Nucleus accumbens (tissue), 56 donors: ENCODE measurements around the gene BACE1-AS.
"Not testable (repeated sequence)": the region's sequence is repeated elsewhere in the genome, so short reads cannot be mapped to it uniquely, and the experiment has no call there.

Experiments used
- DNase-seq, 56 donors: peaks; one replicate each; lab custom pipeline; 2025; lab: John Stamatoyannopoulos, UW

BACE1-AS gene

DNA sequence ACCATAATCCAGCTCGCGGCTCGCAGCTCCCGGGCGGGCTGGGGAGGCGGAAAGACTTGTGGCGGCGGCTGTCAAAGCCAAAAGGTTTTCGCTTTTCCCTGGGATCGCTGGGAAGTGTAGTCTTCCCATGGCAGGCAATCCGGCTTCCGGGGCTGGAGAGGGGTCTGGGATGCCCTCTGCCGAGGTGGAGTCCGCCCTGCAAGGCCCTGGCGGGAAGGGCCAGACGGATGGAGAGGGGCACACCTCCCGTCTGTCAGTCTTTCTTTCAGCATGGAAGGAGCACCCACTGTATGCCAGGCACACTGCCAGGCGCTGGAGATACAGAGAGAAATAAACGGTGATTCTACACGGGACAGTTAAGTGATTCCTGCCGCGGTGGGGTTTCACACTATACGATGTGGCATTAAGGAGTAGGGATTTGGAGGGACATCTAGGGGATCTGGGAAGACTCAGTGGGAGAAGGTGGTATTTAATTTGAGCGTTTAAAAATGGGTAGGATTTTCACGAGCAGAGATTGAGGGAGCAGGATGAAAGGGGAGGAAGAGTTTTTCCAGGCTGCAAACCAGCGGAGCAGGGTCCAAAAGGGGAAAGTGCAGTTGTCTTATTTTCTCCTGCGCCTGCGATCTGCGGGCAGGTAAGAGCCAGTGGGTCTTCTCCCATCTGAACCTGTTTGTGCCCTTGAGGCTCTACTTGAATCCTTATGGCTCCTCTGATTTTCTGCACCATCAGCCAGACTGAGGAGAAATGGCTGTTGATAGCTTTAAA, 25.2 kb downstream of the BACE1-AS start, which contains the start of gene BACE1:
Gene BACE1, minus strand, starts transcription at position 60 of the 765 bp plus-strand sequence. CDS start 461 bp downstream, outside the sequence.
- peak in 55 of 56 donors; percentile 46 to 94 (median 83) for DNase-seq

GRCh38 chr11:117318738-117319137, 27.6 kb downstream of the BACE1-AS start:
- no peak for DNase-seq

DNA sequence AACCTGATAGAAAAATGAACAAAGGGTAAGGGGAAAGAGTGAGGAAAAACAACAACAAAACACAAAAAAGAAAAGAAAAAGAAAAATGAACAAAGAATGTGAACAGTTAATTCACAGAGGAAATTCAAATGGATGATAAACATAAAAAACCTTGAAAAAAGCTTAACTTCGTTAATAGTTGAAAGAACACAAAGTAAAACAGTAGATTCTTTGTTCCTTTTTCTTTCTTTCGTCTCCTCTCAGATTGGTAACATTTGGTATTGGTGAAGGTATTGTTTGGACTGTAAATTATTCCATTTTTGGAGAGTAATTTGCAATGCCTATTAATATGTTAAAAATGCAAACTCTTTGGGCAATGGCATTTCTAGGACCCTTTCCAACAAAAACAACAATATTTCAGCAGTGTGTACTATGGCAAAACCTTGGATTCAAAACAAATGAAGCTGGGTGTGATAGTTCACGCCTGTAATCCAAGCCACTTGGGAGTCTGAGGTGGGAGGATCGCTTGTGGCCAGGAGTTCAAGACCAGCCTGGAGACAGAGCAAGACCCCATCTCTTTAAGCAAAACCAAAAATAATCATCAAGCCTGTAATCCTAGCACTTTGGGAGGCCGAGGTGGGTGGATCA, 28.2 kb downstream of the BACE1-AS start:
- no peak for DNase-seq

DNA sequence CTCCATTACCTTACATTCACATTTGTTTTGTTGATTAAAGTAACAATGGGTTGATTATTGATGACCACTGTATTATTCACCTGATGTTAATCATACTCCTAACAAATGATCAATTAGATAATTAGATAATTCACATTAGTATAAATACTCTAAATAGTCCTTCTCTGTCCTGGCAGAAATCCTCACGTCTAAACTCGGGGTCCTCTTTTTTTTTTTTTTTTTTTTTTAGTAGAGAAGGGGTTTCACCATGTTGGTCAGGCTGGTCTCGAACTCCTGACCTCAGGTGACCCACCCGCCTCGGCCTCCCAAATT, 36.1 kb downstream of the BACE1-AS start:
- DNase-seq: not testable (repeated sequence)

DNA sequence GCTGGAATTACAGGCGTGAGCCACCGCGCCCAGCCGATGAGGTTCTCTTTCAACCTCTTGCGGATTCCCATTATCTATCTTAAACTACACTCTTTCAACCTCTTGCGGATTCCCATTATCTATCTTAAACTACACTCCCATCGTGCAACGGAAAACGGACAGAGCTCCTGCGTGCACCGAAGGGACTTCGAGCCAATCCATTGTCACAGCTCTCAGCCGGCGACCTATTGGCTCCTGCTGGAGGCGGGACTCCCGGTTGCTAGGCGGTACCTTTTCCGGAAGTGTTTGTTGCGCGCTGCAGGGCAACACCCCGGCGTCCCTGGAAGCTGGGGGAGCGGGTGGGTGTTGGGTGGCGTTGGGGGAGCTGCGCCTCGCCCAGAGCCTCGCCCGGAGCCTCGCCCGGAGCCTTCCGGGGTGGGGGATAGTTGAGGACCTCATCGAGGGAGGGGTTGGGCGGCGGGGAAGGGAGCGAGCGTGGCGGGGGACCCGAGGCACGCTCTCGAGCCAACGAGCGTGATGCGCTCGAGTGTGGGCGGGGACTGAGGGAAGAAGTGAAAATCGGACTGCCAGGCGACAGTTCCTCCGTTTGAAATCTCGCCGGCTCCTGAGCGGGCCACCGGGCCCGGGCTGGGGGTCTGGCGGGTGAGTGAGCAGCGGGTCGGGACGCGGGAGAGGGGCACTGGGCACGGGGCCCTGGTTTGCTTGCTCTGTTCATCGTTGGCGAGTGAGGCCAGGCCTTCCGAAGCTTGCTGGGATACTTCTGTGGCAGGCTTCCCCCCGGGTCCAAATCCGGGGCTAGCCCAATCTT, 36.6 kb downstream of the BACE1-AS start, which contains the start of gene CEP164:
Gene CEP164, plus strand, starts transcription at position 288 of the 808 bp plus-strand sequence. CDS start 10,733 bp downstream, outside the sequence.
- peak; percentile 75 to 98 (median 93) for DNase-seq

DNA sequence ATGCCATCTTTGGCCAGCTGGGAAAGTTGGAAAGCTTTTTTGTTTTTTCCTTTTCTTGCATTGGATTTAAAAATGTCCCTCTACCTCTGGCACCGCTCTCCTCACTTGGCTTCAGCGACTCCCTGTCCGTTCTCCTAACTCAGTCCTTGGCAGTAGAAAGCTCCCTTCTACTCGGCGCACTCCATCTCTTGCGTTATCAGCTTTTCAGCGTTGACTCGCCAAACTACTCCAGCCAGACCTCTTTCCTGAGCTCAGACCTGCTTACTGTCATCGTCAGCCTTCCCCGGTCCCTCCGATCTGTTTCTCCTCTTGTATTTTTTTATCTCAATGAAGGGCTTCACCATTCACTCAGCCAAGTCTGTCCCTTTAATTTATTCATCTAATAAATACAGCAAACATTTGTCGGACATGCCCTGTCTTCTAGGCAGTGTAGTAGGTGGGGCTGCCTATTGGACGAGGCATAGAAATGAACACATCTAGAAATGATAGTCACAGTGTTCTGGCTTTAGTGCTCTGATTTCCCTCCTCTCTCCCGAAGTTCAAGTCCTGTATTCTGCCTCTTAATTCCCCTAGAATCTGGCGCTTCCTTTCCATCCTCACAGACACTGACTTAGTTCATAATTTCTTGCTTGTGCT, 37.3 kb downstream of the BACE1-AS start:
- DNase-seq: peak in 9 of 56 donors; percentile 26 to 65 (median 44)

GRCh38 chr11:117332843-117333242, 41.7 kb downstream of the BACE1-AS start:
- DNase-seq: no peak

DNA sequence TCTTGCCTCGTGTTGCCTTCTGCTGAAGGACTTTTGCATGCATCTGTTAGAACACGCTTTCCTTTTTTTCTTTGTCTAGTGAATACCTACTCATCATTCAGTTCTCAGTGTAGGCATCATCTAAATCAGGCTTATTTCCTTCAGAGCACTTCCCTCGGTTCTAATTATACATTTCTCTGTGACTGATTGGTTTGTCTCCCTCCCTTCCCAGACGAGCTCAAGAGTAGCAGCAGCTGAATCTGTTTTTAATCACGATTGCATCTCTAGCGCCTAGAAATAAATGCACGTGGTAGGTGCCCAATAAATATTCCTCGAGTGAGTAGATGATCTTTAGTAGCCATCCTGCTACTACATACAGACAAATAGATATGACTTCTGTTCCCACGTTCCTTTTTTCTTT, 42.8 kb downstream of the BACE1-AS start:
- DNase-seq: peak in 4 of 56 donors; percentile 4 to 49 (median 10)

- DNase-seq: no peak
Measured at GRCh38 chr11:117334896-117335295, 43.8 kb downstream of the BACE1-AS start.

- DNase-seq: no peak
Measured at GRCh38 chr11:117335399-117335798, 44.3 kb downstream of the BACE1-AS start.

- no peak for DNase-seq
Measured at GRCh38 chr11:117337076-117337475, 45.9 kb downstream of the BACE1-AS start.
